OCI-LY1 (cell line): ENCODE results near the gene TPM2.

Source experiments
- H2AFZ ChIP-seq: fragments of 200-600 bp; sonication (generic), shearing (Covaris generic); 2 replicates; pipeline ENCODE4 v1.6.0; 2014; ENCODE audit warnings: antibody characterized with exemption, mild to moderate bottlenecking, low read length
- H3F3A ChIP-seq: fragments of 200-600 bp; sonication (generic), shearing (Covaris generic); 2 replicates; pipeline ENCODE4 v1.6.0; 2014; ENCODE audit warnings: mild to moderate bottlenecking, antibody characterized with exemption, low read length, moderate library complexity; ENCODE audit not compliant: insufficient read depth
- H3K27ac ChIP-seq: fragments of 200-600 bp; sonication (generic); 2 replicates; pipeline ENCODE4 v1.5.1; 2014; ENCODE audit warnings: low read length, mixed run types, mild to moderate bottlenecking, low read depth; ENCODE audit not compliant: poor library complexity, severe bottlenecking
- H3K27me3 ChIP-seq: fragments of 200-600 bp; sonication (generic); 2 replicates; pipeline ENCODE4 v1.6.0; 2014; ENCODE audit warnings: antibody characterized with exemption, mild to moderate bottlenecking, low read length, moderate library complexity; ENCODE audit not compliant: insufficient read depth
- H3K36me3 ChIP-seq: fragments of 200-600 bp; sonication (generic); 2 replicates; pipeline ENCODE4 v1.6.1; 2014; ENCODE audit warnings: mild to moderate bottlenecking, antibody characterized with exemption, low read length, moderate library complexity, mixed read lengths; ENCODE audit not compliant: insufficient read depth
- H3K4me1 ChIP-seq: fragments of 200-600 bp; sonication (generic); 2 replicates; pipeline ENCODE4 v1.5.1; 2014; ENCODE audit warnings: mild to moderate bottlenecking, low read length, moderate library complexity; ENCODE audit not compliant: insufficient read depth, severe bottlenecking
- H3K4me2 ChIP-seq: fragments of 200-600 bp; sonication (generic), shearing (Covaris generic); 2 replicates; pipeline ENCODE4 v1.6.1; 2014; ENCODE audit warnings: low read length
- H3K4me3 ChIP-seq: fragments of 200-600 bp; sonication (generic); 2 replicates; pipeline ENCODE4 v1.5.1; 2014; ENCODE audit warnings: low read length, low read depth, mild to moderate bottlenecking, mixed read lengths; ENCODE audit not compliant: poor library complexity, severe bottlenecking
- H3K79me2 ChIP-seq: fragments of 200-600 bp; shearing (Covaris generic); 2 replicates; pipeline ENCODE4 v1.6.1; 2016; ENCODE audit warnings: mixed run types, low read length, mixed read lengths; ENCODE audit not compliant: insufficient read depth
- H3K9ac ChIP-seq: fragments of 200-600 bp; sonication (generic), shearing (Covaris generic); 2 replicates; pipeline ENCODE4 v1.6.1; 2014; ENCODE audit warnings: mild to moderate bottlenecking, low read length, mixed read lengths
- H3K9me2 ChIP-seq: fragments of 200-600 bp; sonication (generic), shearing (Covaris generic); 2 replicates; pipeline ENCODE4 v1.6.1; 2014; ENCODE audit warnings: low read depth, mild to moderate bottlenecking, low read length, mixed read lengths
- H3K9me3 ChIP-seq: fragments of 200-600 bp; shearing (Covaris generic); 2 replicates; pipeline ENCODE4 v1.6.1; 2014; ENCODE audit warnings: low read length, mixed read lengths
- H4K20me1 ChIP-seq: fragments of 200-600 bp; sonication (generic), shearing (Covaris generic); 2 replicates; pipeline ENCODE4 v1.6.0; 2016; ENCODE audit warnings: mild to moderate bottlenecking, low read length; ENCODE audit not compliant: insufficient read depth
- CTCF ChIP-seq: fragments of 200-600 bp; sonication (generic), shearing (Covaris generic); IDR thresholded peaks from 2 replicates; pipeline ENCODE4 v1.5.1; 2017; ENCODE audit warnings: mild to moderate bottlenecking, antibody characterized with exemption, low read length, moderate library complexity, mixed read lengths
- EZH2 ChIP-seq: fragments of 200-600 bp; sonication (generic), shearing (Covaris generic); IDR thresholded peaks from 2 replicates; pipeline ENCODE4 v1.8.0; 2017; ENCODE audit warnings: borderline replicate concordance, mixed run types, mild to moderate bottlenecking, antibody characterized with exemption, low read length, moderate library complexity, mixed read lengths

TPM2 gene

DNA sequence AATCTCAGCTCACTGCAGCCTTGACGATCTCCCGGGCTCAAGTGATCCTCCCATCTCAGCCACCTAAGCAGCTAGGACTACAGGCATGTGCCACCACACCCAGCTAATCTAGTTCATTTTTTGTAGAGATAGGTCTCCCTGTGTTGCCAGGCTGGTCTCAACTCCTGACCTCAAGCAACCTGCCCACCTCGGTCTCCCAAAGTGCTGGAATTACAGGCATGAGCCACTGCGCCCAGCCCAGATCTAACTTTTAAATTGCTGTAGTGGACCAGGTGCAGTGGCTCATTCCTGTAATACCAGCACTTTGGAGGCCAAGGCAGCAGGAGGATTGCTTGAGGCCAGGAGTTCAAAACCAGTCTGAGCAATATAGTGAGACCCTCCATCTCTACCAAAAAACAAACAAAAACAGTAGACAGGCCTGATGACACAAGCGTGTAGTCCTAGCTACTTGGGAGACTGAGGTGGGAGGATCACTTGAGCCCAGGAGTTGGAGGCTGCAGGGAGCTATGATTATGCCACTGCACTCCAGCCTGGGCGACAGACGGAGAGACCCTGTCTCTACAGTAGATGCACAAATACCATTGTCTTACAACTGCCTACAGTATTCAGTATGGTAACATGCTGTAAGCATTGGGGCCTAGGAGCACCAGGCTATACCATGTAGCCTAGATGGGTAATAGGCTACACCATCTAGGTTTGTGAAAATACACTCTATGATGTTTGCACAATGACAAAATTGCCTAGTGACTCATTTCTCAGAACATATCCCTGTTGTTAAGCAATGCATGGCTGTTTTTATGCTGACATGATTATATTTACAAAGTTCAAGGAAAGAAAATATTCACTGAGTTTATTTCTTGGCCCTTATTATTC, 37.5 kb downstream of the TPM2 start:
- Histone ChIP-seq H3K27ac (peak overlapping the region; percentile 92), H2AFZ (no peak overlapping the region), H3F3A (peaks cover 15% of the 10 kb centered on the region), H3K9ac (peak overlapping the region; percentile 96; the same call in 1 of the 2 replicates), H4K20me1 (no peaks in the 10 kb centered on the region), H3K79me2 (no peaks in the 10 kb centered on the region; the same call in 1 of the 2 replicates), H3K4me2 (no peak overlapping the region), H3K36me3 (no peaks in the 10 kb centered on the region), H3K9me2 (no peaks in the 10 kb centered on the region), H3K4me3 (no peak overlapping the region), H3K4me1 (peaks cover 55% of the 10 kb centered on the region), H3K9me3 (no peaks in the 10 kb centered on the region), H3K27me3 (no peaks in the 10 kb centered on the region)
- TF ChIP-seq EZH2 (no peak), CTCF (no peak)

DNA sequence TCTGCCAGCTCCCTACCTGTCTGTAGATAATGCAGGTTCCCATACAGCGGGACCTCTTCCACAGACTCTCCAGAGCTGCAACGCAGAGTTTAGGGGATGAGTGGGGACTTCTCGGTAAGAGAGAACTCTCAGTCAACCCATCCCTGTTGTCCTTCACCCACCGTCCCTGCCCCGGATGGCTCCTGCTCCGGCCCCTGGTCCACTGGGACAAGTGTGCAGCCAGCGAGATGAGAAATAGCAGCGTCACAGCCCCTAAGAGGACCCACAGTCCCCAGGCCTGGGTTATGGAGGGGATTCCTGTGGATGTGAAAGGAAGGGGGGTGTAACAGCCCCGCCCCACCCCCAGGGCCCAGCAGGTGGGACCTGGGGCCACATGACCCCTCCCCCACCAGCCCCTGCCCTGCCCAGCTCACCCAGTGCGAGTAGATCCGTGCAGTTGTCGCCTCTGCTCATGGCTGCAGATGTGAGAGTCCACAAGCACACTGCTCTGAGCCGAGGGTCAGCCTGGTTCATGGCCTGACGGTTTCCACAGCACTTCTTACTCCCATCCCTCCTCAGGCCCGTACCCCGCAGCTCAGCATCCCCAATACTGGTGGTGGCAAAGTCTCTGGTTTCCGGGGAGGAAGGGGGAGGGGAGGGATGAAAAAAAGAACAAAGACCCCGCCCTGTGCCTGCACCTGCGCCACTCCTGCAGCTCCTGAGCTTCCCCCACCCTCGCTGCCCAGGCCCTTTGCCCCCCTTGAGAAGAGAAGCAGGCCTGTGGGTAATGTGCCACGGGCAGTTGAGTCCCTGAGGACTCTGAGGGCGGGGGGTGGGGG, 39.2 kb downstream of the TPM2 start, which contains the start of gene SIT1:
TSS of gene SIT1 (minus strand) at position 591 of the 818 bp plus-strand sequence. CDS start at position 513, 78 bp downstream.
- H3K27me3 ChIP-seq = no peaks in the 10 kb centered on the region
- no peaks in the 10 kb centered on the region for H3K36me3 ChIP-seq
- no peaks in the 10 kb centered on the region for H3K9me2 ChIP-seq
- H2AFZ ChIP-seq = no peak within 1 kb of the TSS
- H3F3A ChIP-seq = peaks cover 17% of the 10 kb centered on the region
- peak within 1 kb of the TSS; percentile 96 for H3K4me2 ChIP-seq
- TF ChIP-seq CTCF = no peak
- TF ChIP-seq EZH2 = no peak
- H3K4me1 ChIP-seq = peaks cover 63% of the 10 kb centered on the region
- H3K4me3 ChIP-seq = peak within 1 kb of the TSS; percentile 86
- peak within 1 kb of the TSS; percentile 96 for H3K9ac ChIP-seq
- peak within 1 kb of the TSS; percentile 92 for H3K27ac ChIP-seq
- H3K79me2 ChIP-seq = no peaks in the 10 kb centered on the region; the same call in 1 of the 2 replicates
- H3K9me3 ChIP-seq = no peaks in the 10 kb centered on the region
- H4K20me1 ChIP-seq = no peaks in the 10 kb centered on the region

DNA sequence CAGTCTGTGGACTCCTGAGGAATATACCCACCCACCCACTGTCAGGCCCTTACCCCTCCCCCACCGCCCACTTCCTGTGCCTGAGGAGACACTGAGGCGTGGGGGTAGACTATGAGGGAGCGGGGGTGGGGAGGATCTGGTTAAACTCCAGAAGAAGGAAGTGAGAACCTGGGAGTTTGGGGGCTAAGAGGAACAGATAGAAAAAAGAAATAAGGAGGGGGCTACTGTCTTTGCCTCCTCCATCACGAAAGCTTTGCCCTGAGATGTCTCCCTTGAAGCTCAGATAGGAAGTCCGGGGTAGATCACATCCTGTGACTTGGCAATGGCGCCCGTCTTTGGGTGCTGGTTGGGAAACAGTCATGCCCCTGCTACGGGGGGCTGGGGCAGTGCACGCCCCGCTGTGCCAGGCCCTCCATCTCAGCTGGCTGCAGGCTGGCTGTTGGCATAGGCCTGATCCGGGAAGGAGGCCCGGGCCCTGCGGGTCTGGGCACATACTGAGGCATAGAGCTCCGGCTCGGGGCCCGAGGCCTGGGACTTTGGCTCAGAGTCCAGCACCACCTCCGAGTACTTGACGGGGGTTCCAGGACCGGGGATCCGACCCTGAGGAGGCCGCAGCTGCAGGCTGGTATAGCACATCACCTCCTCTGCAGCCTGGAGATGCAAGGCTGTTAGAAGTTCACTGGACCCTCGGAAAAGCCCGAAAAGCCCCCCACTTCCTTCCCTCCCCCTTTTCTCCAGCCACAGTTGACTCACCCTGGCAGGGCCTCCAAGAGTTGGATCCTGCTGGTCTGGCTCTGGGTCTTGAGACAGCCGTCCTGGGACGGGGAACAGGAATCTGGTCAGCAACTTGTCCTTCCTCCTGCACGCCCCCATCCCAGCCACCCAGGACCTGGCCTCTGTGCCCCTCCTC, 40.0 kb downstream of the TPM2 start:
- Histone ChIP-seq H3K9me2 (no peaks in the 10 kb centered on the region), H3K9me3 (no peaks in the 10 kb centered on the region), H4K20me1 (no peaks in the 10 kb centered on the region), H3K9ac (peak overlapping the region; percentile 96), H3K79me2 (no peaks in the 10 kb centered on the region; the same call in 1 of the 2 replicates), H2AFZ (no peak overlapping the region), H3K27me3 (no peaks in the 10 kb centered on the region), H3K36me3 (no peaks in the 10 kb centered on the region), H3K27ac (peak overlapping the region; percentile 92), H3K4me1 (peaks cover 71% of the 10 kb centered on the region), H3F3A (peaks cover 17% of the 10 kb centered on the region), H3K4me3 (peak overlapping the region; percentile 86), H3K4me2 (peak overlapping the region; percentile 96)
- TF ChIP-seq CTCF (no peak), EZH2 (no peak)
